Measurements from ENCODE around the gene DAGLA. TPM values are rescaled to one million over a fixed set of nuclear protein-coding genes. Genes with fewer than 3 reads are reported as not detected.

The DAGLA gene
- total RNA-seq, 4 donors from 2014 or later: 1.1 to 3.2 (median 1.8) TPM

GRCh38 chr11:61642162-61642561 lies 38.0 kb upstream of the DAGLA start:
- TF ChIP-seq CTCF (IDR thresholded peaks at IDR 0.05; ENCODE audit: low read depth): no peak

GRCh38 chr11:61645179-61645868 lies 34.9 kb upstream of the DAGLA start:
- TF ChIP-seq CTCF (IDR thresholded peaks at IDR 0.05; ENCODE audit: low read depth): no peak

GRCh38 chr11:61647529-61647928 lies 32.7 kb upstream of the DAGLA start:
- TF ChIP-seq CTCF (IDR thresholded peaks at IDR 0.05; ENCODE audit: low read depth): no peak

GRCh38 chr11:61650781-61651571 lies 29.2 kb upstream of the DAGLA start:
- no peak for TF ChIP-seq CTCF (IDR thresholded peaks at IDR 0.05; ENCODE audit: low read depth)

GRCh38 chr11:61652135-61652534 lies 28.1 kb upstream of the DAGLA start:
- TF ChIP-seq CTCF (IDR thresholded peaks at IDR 0.05; ENCODE audit: low read depth): no peak

- TF ChIP-seq CTCF (IDR thresholded peaks at IDR 0.05; ENCODE audit: low read depth): no peak
Observed at GRCh38 chr11:61654397-61654829, 25.8 kb upstream of the DAGLA start.

- no peak for TF ChIP-seq CTCF (IDR thresholded peaks at IDR 0.05; ENCODE audit: low read depth)
Observed at GRCh38 chr11:61656347-61657077, 23.7 kb upstream of the DAGLA start.

Data from subcutaneous adipose tissue (tissue), 4 donors.